GM10266 (cell line): ENCODE measurements around the gene LBH.

Experiments used
- DNase-seq: peaks from one replicate; pipeline ENCODE4 v3.0.0; 2012; ENCODE audit errors: extremely low spot score
- TF ChIP-seq, protein P1 (sequence below): IDR thresholded peaks from 2 replicates; pipeline ENCODE4 v1.5.1; 2012; ENCODE audit warnings: mild to moderate bottlenecking, low read depth; ENCODE audit not compliant: control insufficient read depth, insufficient read depth; ENCODE audit errors: missing control alignments

LBH gene

DNA sequence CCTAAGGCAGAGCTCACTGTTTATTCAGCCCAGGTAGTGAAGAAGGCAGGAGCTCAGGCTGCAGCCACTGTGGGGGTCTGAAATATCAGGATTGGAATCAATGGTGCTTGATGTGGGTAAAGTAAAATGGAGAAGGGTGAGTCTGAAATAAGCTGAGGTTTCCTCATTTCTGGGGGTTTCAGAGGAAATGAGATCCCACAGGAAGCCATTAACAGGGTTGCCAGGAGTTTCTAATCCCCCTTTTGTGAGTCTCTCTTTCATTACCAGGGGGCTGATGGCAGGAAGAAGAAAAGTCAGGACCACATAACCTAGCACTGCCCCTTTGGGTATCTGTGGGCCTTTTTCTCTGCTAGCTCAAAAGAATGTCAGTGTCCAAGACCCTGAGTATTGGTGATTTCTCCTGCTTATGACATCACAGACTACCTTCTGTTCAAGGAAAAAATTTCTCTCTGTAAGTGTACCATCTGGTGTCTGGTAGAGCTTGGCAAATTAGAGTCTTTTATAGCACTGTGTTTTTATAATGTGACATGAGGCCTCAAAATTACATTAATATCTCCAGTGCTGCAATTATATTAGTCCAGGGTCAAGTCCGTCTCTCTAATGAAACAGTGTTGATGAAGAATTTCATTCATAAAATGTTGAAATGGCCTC, 56.0 kb downstream of the LBH start:
- TF ChIP-seq, protein P1, sequence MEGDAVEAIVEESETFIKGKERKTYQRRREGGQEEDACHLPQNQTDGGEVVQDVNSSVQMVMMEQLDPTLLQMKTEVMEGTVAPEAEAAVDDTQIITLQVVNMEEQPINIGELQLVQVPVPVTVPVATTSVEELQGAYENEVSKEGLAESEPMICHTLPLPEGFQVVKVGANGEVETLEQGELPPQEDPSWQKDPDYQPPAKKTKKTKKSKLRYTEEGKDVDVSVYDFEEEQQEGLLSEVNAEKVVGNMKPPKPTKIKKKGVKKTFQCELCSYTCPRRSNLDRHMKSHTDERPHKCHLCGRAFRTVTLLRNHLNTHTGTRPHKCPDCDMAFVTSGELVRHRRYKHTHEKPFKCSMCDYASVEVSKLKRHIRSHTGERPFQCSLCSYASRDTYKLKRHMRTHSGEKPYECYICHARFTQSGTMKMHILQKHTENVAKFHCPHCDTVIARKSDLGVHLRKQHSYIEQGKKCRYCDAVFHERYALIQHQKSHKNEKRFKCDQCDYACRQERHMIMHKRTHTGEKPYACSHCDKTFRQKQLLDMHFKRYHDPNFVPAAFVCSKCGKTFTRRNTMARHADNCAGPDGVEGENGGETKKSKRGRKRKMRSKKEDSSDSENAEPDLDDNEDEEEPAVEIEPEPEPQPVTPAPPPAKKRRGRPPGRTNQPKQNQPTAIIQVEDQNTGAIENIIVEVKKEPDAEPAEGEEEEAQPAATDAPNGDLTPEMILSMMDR = no peak
- no peak for DNase-seq

GRCh38 chr2:30287857-30288513, 56.7 kb downstream of the LBH start:
- TF ChIP-seq, protein P1 = no peak
- DNase-seq = peak; percentile 30

DNA sequence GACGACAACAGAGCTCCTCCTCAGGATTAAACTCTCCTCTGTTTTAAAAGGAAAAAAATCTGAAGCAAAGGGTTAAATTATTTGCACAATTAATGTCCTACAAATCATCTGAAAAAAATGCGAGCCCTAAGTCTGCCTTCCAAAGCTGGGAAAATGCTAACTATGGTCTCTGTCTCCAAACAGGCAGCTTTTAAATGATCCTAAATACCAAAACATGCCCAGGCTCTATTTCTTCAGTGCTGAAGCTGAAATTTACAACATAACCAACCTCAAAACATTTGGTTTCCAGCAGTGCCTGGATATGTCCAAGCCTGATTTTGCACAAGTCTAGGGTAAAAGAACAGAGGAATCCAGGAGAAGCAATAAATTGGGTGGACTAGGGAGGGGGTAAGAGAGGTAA, 57.2 kb downstream of the LBH start:
- TF ChIP-seq, protein P1 = no peak
- no peak for DNase-seq

GRCh38 chr2:30293303-30293921, 62.1 kb downstream of the LBH start:
- DNase-seq = no peak
- TF ChIP-seq, protein P1 = no peak

DNA sequence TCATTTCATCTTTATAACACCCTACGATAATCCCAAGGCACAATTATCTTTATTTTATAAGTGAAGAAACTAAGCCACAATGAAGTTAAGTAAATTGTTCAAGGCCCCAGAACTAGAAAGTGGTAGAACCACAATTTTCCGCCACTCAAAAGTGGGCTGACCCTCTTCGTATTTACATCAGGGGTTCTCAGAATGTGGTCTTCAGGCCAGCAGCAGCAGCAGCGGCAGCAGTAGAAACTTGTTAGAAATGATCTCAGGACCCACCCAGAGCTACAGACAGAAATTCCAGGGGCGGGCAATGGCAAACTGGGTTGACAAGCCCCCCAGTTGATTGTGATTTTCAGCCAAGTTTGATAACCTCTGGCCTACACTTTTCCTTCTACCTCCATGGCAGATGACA, 62.8 kb downstream of the LBH start:
- TF ChIP-seq, protein P1 = no peak

GRCh38 chr2:30296496-30296895, 65.2 kb downstream of the LBH start:
- TF ChIP-seq, protein P1 = no peak
- DNase-seq = no peak

More for the DNA sequence above, 62.8 kb downstream of the LBH start:
- DNase-seq = no peak

DNA sequence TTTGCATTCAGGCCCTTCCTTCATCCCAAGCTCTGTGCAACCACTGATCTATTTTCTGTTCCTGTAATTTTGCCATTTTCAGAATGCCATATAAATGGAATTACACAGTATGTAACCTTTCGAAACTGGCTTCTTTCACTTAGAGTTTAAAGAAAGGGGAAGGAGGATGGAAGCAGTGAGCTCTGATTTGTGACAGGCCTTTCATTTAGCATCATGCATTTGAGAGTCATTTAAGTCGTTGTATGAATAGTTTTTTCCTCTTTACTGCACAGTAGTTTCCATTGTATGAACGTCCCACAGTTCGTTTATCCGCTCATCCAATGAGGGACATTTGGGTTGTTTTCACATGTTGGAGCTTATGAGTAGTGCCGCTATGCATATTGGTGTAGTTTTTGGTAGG, 67.0 kb downstream of the LBH start:
- TF ChIP-seq, protein P1 = no peak
- DNase-seq = no peak
